IPS-NIHi11 (cell line): ENCODE measurements around the gene PCDHGA10.
"Not testable (repeated sequence)": the region's sequence is repeated elsewhere in the genome, so short reads cannot be mapped to it uniquely, and the experiment has no call there.

ENCODE experiments used
- DNase-seq: peaks from one replicate; pipeline ENCODE4 v3.0.0; 2012; ENCODE audit warnings: mixed read lengths, low spot score

Gene PCDHGA10

DNA sequence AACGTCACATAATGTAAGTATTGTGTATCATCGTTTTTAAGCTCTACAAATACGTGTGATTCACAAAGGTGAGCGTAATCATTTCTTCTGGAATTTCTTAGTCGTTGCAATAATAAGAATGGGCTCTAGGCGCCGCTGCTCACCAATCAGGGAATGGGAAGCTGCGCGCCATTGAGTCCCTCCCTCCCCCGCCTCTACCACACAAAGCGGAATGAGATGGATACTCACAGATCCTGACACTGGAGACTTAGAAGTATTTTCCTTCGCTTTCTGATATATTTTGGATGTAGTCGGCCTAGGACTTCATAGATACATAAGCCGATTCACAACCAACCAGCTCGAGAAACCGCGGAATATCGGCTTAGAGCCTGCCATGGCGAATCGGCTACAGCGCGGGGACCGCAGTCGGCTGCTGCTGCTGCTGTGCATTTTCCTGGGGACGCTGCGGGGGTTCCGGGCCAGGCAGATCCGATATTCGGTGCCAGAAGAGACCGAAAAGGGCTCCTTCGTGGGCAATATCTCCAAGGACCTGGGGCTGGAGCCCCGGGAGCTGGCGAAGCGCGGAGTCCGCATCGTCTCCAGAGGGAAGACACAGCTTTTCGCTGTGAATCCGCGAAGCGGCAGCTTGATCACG, 8.2 kb downstream of the PCDHGA10 start, which contains the start of gene PCDHGA11:
Gene PCDHGA11, plus strand, starts transcription at position 197 of the 634 bp plus-strand sequence. Its CDS starts 177 bp downstream, at position 374.
- peak; percentile 48 for DNase-seq

DNA sequence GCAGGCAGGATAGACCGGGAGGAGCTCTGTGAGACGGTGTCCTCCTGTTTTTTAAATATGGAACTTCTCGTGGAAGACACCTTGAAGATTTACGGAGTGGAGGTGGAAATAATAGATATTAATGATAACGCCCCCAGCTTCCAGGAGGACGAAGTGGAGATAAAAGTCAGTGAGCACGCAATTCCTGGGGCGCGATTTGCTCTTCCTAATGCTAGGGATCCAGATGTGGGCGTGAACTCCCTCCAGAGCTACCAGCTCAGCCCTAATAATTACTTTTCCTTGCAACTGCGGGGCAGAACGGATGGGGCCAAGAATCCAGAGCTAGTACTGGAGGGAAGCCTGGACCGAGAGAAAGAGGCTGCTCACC, 8.7 kb downstream of the PCDHGA10 start:
- no peak for DNase-seq

DNA sequence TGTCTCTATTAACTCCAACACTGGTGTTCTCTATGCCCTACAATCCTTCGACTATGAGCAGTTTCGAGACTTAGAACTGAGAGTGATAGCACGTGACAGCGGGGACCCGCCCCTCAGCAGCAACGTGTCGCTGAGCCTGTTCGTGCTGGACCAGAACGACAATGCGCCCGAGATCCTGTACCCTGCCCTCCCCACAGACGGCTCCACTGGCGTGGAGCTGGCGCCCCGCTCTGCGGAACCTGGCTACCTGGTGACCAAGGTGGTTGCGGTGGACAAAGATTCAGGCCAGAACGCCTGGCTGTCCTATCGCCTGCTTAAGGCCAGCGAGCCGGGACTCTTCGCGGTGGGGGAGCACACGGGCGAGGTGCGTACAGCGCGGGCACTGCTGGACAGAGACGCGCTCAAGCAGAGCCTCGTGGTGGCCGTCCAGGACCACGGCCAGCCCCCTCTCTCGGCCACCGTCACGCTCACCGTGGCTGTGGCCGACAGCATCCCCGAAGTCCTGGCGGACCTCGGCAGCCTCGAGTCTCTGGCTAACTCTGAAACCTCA, 10.0 kb downstream of the PCDHGA10 start:
- no peak for DNase-seq

DNA sequence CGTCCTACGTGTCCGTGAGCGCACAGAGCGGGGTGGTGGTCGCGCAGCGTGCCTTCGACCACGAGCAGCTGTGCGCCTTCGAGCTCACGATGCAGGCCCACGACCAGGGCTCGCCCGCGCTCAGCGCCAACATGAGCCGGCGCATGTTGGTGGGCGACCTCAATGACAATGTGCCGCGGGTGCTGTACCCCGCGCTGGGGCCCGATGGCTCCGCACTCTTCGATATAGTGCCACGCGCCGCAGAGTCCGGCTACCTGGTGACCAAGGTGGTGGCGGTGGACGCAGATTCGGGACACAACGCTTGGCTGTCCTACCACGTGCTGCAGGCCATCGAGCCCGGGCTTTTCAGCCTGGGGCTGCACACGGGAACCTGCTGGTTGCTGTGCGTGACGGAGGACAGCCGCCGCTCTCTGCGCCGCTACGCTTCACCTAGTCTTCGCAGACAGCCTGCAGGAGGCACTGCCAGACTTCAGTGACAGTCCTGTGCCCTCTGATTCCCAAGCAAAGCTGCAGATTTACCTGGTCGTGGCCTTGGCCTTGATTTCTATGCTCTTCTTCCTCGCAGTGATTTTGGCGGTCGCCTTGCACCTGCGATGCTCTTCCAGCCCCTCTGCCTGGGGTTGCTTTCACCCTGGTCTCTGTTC, 15.1 kb downstream of the PCDHGA10 start:
- no peak for DNase-seq

DNA sequence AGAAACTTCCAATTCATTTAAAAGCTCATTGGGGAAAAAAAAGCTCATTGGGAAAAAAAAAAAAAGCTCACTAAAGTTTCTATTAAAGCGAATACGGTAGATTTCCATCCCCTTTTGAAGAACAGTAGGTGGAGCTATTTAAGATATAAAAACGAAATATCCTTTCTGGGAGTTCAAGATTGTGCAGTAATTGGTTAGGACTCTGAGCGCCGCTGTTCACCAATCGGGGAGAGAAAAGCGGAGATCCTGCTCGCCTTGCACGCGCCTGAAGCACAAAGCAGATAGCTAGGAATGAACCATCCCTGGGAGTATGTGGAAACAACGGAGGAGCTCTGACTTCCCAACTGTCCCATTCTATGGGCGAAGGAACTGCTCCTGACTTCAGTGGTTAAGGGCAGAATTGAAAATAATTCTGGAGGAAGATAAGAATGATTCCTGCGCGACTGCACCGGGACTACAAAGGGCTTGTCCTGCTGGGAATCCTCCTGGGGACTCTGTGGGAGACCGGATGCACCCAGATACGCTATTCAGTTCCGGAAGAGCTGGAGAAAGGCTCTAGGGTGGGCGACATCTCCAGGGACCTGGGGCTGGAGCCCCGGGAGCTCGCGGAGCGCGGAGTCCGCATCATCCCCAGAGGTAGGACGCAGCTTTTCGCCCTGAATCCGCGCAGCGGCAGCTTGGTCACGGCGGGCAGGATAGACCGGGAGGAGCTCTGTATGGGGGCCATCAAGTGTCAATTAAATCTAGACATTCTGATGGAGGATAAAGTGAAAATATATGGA, 17.7 kb downstream of the PCDHGA10 start, which contains the start of gene PCDHGA12:
Gene PCDHGA12, plus strand, starts transcription at position 176 of the 782 bp plus-strand sequence. Its CDS starts 253 bp downstream, at position 429.
- DNase-seq, result no peak

DNA sequence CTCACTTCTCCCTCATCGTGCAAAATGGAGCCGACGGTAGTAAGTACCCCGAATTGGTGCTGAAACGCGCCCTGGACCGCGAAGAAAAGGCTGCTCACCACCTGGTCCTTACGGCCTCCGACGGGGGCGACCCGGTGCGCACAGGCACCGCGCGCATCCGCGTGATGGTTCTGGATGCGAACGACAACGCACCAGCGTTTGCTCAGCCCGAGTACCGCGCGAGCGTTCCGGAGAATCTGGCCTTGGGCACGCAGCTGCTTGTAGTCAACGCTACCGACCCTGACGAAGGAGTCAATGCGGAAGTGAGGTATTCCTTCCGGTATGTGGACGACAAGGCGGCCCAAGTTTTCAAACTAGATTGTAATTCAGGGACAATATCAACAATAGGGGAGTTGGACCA, 18.5 kb downstream of the PCDHGA10 start:
- DNase-seq, result no peak

DNA sequence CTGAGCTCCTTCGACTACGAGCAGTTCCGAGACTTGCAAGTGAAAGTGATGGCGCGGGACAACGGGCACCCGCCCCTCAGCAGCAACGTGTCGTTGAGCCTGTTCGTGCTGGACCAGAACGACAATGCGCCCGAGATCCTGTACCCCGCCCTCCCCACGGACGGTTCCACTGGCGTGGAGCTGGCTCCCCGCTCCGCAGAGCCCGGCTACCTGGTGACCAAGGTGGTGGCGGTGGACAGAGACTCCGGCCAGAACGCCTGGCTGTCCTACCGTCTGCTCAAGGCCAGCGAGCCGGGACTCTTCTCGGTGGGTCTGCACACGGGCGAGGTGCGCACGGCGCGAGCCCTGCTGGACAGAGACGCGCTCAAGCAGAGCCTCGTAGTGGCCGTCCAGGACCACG, 19.5 kb downstream of the PCDHGA10 start:
- not testable (repeated sequence) for DNase-seq

DNA sequence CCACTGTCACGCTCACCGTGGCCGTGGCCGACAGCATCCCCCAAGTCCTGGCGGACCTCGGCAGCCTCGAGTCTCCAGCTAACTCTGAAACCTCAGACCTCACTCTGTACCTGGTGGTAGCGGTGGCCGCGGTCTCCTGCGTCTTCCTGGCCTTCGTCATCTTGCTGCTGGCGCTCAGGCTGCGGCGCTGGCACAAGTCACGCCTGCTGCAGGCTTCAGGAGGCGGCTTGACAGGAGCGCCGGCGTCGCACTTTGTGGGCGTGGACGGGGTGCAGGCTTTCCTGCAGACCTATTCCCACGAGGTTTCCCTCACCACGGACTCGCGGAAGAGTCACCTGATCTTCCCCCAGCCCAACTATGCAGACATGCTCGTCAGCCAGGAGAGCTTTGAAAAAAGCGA, 19.9 kb downstream of the PCDHGA10 start:
- not testable (repeated sequence) for DNase-seq

DNA sequence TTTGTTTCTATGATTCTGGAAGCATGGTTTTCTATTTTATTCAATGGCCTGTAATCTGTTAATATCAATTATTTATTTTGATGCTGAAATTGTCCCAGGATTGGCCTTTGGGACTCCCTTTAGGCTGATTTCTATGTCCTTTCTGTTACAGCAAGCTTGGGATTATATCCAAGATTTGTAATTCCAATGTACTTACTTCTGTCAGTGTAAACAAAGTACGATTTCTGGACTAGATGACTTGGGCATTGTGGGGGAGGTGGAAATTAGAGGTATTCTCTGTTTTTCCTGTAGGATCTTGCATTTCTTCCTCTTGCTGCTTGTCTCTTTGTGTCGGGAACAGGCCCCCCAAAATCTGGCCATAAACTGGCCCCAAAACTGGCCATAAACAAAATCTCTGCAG, 21.2 kb downstream of the PCDHGA10 start:
- no peak for DNase-seq

DNA sequence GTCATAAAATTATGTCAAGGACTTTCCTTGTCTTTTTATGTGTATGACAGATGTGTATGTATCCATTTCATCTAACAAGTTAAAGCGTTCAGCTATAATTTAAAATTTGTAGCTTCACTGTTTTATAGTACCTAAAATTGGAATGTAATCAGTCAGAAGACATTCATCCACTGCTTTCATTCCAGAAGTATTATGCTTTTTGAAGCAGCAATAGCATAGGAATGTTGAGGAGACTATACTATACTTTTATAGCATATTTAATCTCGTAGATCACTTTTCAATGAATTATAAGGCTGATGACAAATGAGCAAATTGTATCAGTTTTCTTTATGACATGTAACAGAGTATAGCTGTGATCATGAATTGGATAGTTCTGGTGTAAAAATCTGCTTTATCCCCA, 24.4 kb downstream of the PCDHGA10 start:
- no peak for DNase-seq

DNA sequence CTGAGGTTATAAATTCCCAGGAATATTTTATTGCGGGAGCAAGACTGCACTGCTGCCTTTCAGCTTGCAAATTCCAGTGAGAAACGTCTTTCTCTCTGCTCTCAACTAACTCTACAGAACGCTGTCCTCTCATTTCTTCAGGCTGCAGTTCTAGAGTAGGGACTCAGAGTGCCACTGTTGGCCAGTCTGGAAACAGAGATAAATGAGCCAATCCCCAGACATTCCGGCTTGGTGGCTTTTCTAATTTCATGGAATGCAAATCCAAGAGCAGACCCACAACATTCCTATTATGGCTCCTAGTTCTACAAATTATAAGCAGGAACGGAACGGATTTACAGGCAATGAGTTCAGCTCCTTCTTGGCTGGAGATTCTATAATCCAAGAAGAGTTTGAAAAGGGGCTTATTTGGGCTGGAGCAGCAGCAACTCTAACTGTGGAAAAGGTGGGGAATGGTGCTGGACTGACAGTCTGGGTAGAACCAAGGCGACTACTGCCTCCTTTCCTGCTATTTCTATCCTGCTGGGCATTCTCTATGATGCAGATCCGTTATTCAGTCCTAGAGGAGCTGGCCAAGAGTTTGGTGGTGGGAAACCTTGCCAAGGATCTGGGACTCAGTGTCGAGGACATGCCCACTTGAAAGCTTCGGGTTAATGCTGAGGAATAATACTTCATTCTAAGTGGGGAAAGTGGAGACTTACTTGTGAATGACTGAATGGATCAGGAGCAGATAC, 26.8 kb downstream of the PCDHGA10 start:
- no peak for DNase-seq

DNA sequence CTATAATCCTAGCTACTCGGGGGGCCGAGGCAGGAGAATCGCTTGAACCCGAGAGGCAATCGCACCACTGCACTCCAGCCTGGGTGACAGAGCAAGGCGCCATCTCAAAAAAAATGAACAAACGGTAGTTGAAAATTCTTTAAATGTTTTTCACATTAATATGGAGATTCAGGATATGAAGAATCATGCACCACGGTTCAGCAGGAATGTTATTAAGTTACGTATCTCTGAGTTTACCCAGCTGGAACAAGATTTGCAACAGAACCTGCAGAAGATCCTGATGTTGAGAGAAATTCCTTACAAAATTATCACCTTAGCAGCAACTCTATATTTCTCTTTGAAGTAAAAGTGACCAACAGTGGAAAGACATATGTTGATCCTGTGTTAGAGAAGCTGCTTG, 27.6 kb downstream of the PCDHGA10 start:
- no peak for DNase-seq

DNA sequence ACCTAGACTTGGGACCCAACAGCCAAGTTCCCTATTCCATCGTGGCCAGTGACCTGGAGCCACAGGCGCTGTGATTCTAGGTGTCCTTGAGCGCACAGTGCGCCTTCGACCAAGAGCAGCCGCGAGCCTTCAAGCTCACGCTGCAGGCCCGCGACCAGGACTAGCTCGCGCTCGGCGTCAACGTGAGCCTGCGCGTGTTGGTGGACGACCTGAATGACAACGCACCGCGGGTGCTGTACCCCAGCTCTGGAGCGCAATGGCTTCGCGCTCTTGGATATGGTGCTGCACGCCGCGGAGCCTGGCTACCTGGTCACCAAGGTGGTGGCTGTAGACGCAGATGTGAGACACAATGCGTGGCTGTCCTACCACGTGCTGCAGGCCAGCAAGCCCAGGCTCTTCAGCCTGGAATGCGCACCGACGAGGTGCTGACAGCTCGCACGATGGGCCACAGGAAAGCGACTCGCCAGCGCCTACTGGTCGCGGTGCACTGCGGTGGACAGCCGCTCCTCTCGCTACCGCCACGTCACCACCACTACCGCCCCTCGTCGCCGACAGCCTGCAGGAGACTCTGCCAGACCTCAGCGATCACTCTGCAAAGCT, 28.9 kb downstream of the PCDHGA10 start:
- no peak for DNase-seq

DNA sequence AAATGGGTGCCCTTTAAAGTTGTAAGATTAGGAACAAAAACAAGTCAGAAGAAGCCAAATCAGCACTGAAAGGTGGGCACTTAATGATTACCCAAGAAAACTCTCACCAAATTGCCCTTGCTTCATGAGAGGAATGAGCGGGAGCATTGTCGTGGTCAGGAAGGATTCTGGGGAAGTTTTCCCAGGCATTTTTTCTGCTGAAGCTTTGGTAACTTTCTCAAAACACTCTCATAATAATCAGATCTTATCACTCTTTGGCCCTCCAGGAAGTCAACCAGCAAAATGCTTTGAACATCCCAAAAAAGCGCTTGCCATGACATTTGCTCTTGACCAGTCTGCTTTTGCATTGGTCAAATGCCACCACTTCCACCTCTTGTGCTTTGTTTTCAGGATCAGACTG, 52.6 kb downstream of the PCDHGA10 start:
- DNase-seq, result no peak
